Heart left ventricle (tissue), 13 donors: ENCODE data around the gene PAQR6.

Source experiments
- POLR2A ChIP-seq, 2 donors: fragments of 450-650 bp; IDR thresholded peaks; one replicate each; pipeline ENCODE4 v1.6.1; 2017; ENCODE audit warnings: antibody characterized with exemption in 2 of 2, mild to moderate bottlenecking in 2 of 2, moderate library complexity in 2 of 2
- TF ChIP-seq, protein P1 (sequence below), 12 donors: fragments of 200-600 bp; sonication (generic) in 4 of 12; IDR thresholded peaks; one replicate each; pipeline versions ENCODE4 v1.5.0 to v1.8.0; 2018 to 2022; ENCODE audit warnings: antibody characterized with exemption in 12 of 12, mild to moderate bottlenecking in 5 of 12
- donor health status: ischemic (EF 13 %, LVEDD 7.1; RV severe dilation, severe dysfunction).
- donor health status: DM: no; HTN: yes; CAD: no.
- donor health status: DM: no; HTN: no; CAD: no.
- donor health status: ischemic (EF 25% LVEDD 6.9; RV normal size, moderate dysfunction).
- donor health status: ischemic (EF 25% LVEDD 5.7; RV mildly dilated, moderate dysfunction).
- donor health status: ischemic (EF 35%, LVEDD 5.7; RV mildly dilated, moderate dysfunction).
- donor health status: nonischemic (EF 11% LVEDD 7.7; RV severe dilation, severe dysfunction).
- donor health status: DM: yes; HTN: yes; CAD: no.
- donor health status: PGD.
- donor health status: ischemic (EF 29% LVEDD 5.4; RV normal size, mild dysfunction).
- donor health status: nonischemic (EF 23%, LVEDD 6.1; RV moderate dilation, normal function).

DNA sequence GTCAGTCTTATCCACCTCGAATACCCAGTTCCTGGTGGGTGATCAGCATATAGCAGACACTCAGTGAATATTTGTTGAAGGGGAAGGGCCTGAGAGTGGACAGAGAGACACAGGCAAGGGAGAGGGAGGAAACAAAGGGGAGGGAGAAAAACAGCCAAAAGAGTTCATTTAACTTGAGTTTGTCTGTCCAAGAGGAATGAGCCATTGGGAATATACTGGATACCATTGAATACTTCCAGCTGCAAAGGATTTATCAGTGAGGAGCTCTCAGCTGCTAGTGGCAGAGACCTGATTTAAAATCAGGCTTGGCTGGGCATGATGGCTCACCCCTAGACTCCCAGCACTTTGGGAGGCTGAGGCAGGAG, 17.4 kb downstream of the PAQR6 start:
- TF ChIP-seq, protein P1, sequence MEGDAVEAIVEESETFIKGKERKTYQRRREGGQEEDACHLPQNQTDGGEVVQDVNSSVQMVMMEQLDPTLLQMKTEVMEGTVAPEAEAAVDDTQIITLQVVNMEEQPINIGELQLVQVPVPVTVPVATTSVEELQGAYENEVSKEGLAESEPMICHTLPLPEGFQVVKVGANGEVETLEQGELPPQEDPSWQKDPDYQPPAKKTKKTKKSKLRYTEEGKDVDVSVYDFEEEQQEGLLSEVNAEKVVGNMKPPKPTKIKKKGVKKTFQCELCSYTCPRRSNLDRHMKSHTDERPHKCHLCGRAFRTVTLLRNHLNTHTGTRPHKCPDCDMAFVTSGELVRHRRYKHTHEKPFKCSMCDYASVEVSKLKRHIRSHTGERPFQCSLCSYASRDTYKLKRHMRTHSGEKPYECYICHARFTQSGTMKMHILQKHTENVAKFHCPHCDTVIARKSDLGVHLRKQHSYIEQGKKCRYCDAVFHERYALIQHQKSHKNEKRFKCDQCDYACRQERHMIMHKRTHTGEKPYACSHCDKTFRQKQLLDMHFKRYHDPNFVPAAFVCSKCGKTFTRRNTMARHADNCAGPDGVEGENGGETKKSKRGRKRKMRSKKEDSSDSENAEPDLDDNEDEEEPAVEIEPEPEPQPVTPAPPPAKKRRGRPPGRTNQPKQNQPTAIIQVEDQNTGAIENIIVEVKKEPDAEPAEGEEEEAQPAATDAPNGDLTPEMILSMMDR (IDR thresholded peaks at IDR 0.05) = no peak
- no peak for TF ChIP-seq POLR2A (IDR thresholded peaks at IDR 0.05)
